Endothelial cell (in vitro differentiated cells): ENCODE results near the gene SLC25A41. TPM values are rescaled to one million over a fixed set of nuclear protein-coding genes. Genes with fewer than 3 reads are reported as not detected.
A peak's percentile ranks its signal among the peaks of the same experiment; 100 is the strongest.

Experiments
- DNase-seq: peaks from one replicate; pipeline ENCODE4 v3.0.0; 2021; ENCODE audit warnings: low spot score
- H3K27ac Mint-ChIP-seq: one replicate; pipeline ENCODE4 v1.8.0; 2021; ENCODE audit warnings: mixed read lengths, inconsistent platforms; ENCODE audit not compliant: unreplicated experiment
- H3K27me3 Mint-ChIP-seq: one replicate; pipeline ENCODE4 v1.8.0; 2021; ENCODE audit warnings: mild to moderate bottlenecking, moderate library complexity, mixed read lengths, inconsistent platforms; ENCODE audit not compliant: unreplicated experiment
- H3K36me3 Mint-ChIP-seq: one replicate; pipeline ENCODE4 v1.8.0; 2021; ENCODE audit warnings: mild to moderate bottlenecking, low read depth, mixed read lengths, inconsistent platforms; ENCODE audit not compliant: unreplicated experiment
- H3K4me1 Mint-ChIP-seq: one replicate; pipeline ENCODE4 v1.8.0; 2021; ENCODE audit warnings: mild to moderate bottlenecking, mixed read lengths, inconsistent platforms; ENCODE audit not compliant: unreplicated experiment
- H3K4me3 Mint-ChIP-seq: one replicate; pipeline ENCODE4 v1.8.0; 2021; ENCODE audit warnings: mild to moderate bottlenecking, mixed read lengths, inconsistent platforms; ENCODE audit not compliant: unreplicated experiment
- H3K9me3 Mint-ChIP-seq: one replicate; pipeline ENCODE4 v1.8.0; 2021; ENCODE audit warnings: mixed read lengths, inconsistent platforms; ENCODE audit not compliant: unreplicated experiment
- total RNA-seq: library from RNA; stranded (reverse); fragmentation: NEBNext Ultra II Directional; extraction: Animal tissue kit (Norgen Biotek cat#: 25700); gene quantifications from one replicate; pipeline ENCODE4 v1.2.1, GENCODE V29; 2021; ENCODE audit not compliant: unreplicated experiment
- TF ChIP-seq, protein P1 (sequence below): fragments of 200-600 bp; sonication (generic); IDR thresholded peaks from one replicate; pipeline ENCODE4 v1.5.0; 2021; ENCODE audit warnings: antibody characterized with exemption; ENCODE audit not compliant: unreplicated experiment

Gene SLC25A41
- total RNA-seq, 1 donor from 2014 or later, result 0.23 TPM

- H3K27ac Mint-ChIP-seq, result peak overlapping the region; percentile 98
- DNase-seq, result no peak
Measured at GRCh38 chr19:6393983-6394412, 39.6 kb downstream of the SLC25A41 start.

DNA sequence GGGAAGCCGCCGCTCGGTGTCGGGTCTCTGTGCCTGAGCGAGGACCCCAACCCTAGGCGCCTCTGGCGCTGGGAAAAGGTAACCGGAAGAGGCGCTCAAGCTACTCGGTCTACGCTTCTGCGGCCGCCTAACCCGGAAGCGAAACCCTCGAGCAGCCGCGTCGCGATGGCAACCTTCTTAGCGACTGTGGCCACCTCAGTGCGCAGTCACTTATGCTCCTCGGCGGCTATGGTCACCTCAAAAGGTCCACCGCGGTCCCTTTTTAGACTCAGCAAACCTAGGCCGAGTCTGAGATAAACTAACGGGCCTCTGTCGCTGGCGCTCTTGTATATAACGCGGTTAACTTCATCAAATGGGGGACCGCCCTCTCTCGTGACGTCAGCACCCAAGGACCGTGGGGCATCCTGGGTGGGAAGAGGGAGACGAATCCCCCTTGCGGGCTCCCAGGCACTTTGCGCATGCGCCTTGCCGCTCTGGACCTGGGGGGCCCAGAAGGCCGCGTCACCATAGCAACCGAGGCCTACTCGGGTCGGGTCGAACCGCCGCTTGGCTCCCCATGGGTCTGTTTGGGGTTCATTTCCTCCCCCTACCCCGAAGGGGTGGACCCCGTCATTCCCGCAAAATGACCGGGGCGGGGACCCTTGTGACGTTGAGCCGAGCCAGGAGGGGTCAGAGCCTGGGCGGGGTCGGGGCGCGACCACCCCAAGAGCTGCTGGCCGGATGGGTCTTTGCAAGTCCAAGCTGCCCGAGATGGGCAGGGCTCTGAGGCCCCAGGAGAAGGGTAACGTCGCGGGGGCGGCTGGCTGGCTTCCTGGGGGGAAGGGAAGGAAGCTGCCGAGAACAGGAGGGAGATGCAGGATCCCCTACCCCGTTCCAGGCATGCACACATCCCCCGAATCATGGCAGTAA lies 40.2 kb downstream of the SLC25A41 start, which contains the start of gene GTF2F1:
Gene GTF2F1 (minus strand): TSS at position 91 of the 909 bp plus-strand sequence. CDS start 169 bp downstream, outside the sequence.
- Mint-ChIP-seq H3K36me3 (peaks cover 23% of the 10 kb centered on the region), H3K4me3 (peak within 1 kb of the TSS; percentile 94), H3K27ac (peak within 1 kb of the TSS; percentile 98), H3K9me3 (no peaks in the 10 kb centered on the region), H3K4me1 (peaks cover 26% of the 10 kb centered on the region), H3K27me3 (peaks cover 19% of the 10 kb centered on the region)
- DNase-seq, result peak; percentile 92
- TF ChIP-seq, protein P1, sequence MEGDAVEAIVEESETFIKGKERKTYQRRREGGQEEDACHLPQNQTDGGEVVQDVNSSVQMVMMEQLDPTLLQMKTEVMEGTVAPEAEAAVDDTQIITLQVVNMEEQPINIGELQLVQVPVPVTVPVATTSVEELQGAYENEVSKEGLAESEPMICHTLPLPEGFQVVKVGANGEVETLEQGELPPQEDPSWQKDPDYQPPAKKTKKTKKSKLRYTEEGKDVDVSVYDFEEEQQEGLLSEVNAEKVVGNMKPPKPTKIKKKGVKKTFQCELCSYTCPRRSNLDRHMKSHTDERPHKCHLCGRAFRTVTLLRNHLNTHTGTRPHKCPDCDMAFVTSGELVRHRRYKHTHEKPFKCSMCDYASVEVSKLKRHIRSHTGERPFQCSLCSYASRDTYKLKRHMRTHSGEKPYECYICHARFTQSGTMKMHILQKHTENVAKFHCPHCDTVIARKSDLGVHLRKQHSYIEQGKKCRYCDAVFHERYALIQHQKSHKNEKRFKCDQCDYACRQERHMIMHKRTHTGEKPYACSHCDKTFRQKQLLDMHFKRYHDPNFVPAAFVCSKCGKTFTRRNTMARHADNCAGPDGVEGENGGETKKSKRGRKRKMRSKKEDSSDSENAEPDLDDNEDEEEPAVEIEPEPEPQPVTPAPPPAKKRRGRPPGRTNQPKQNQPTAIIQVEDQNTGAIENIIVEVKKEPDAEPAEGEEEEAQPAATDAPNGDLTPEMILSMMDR, result no peak

More at GRCh38 chr19:6393983-6394412, 39.6 kb downstream of the SLC25A41 start:
- H3K9me3 Mint-ChIP-seq, result no peaks in the 10 kb centered on the region
- H3K27me3 Mint-ChIP-seq, result peaks cover 19% of the 10 kb centered on the region
- TF ChIP-seq, protein P1, result no peak
- H3K4me3 Mint-ChIP-seq, result peak overlapping the region; percentile 94
- H3K4me1 Mint-ChIP-seq, result peaks cover 26% of the 10 kb centered on the region
- H3K36me3 Mint-ChIP-seq, result peaks cover 21% of the 10 kb centered on the region

DNA sequence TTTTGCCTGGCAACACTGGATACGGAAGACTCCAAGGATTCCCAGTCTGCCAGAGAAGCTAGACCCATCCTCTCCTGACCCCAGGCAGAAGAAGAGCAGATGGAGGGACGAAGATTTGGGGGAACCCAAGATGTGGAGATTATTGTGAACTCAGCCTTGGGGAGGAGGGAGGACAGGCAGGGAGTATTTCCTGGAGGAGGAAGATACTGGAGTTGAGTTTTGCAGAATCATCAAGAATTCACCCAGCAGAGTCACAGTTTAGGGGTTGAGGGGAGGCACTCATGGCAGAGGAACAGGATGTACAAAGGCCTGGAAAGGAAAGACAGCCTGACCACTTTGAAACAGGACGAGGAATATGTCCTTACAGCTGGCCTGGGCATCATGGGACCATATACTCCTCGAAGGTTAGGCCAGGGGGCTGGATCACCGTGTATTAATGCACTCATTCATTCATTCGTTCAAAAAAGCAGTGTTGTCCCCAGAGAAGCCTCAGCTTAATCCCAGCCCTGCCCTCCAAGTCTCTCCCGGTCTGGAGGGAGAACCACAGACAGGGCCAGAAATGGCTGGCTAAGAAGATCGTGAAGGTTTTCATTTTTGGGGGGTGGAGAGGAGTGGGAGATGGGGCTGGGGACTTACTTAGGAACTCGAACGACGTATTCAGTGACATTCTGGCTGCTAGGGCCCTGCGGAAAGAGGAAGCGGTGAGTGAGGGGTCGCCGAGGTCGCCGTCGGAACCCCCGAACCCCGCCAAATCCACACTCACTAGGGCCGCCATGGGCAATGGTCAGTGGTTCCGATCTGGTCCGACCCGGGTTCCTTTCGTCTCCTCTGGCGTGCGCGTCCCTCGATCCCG lies 41.1 kb downstream of the SLC25A41 start:
- Mint-ChIP-seq H3K27me3 (peaks cover 18% of the 10 kb centered on the region), H3K9me3 (no peaks in the 10 kb centered on the region), H3K4me1 (peaks cover 26% of the 10 kb centered on the region), H3K36me3 (peaks cover 26% of the 10 kb centered on the region), H3K27ac (peak overlapping the region; percentile 98), H3K4me3 (peak overlapping the region; percentile 94)
- TF ChIP-seq, protein P1, result no peak
- DNase-seq, result no peak

GRCh38 chr19:6387372-6387771 lies 46.2 kb downstream of the SLC25A41 start:
- DNase-seq, result no peak
- Mint-ChIP-seq H3K4me1 (peaks cover 10% of the 10 kb centered on the region), H3K36me3 (peaks cover 41% of the 10 kb centered on the region), H3K9me3 (no peaks in the 10 kb centered on the region), H3K27ac (no peak overlapping the region), H3K27me3 (peaks cover 11% of the 10 kb centered on the region), H3K4me3 (no peak overlapping the region)
- TF ChIP-seq, protein P1, result no peak
